NCI-H226 (cell line): ENCODE results near the gene MYH6.
"Not testable (repeated sequence)": the region's sequence is repeated elsewhere in the genome, so short reads cannot be mapped to it uniquely, and the experiment has no call there.

Experiments used
- DNase-seq: peaks from one replicate; pipeline ENCODE4 v3.0.0-alpha.2; 2015

Gene MYH6

GRCh38 chr14:23407516-23408306, at the start of gene MYH6:
Gene MYH6, minus strand, starts transcription at chr14:23408273. Its CDS starts 1,050 bp downstream, at chr14:23407223.
- no peak for DNase-seq

- not testable (repeated sequence) for DNase-seq
These were observed 49.0 kb upstream of the MYH6 start for GRCh38 chr14:23456883-23457586.

GRCh38 chr14:23454445-23454856, 46.4 kb upstream of the MYH6 start:
- DNase-seq: no peak

- DNase-seq: no peak
These were observed 44.2 kb upstream of the MYH6 start for GRCh38 chr14:23452237-23452636.

- no peak for DNase-seq
These were observed 42.3 kb upstream of the MYH6 start for GRCh38 chr14:23450379-23450778.

GRCh38 chr14:23449314-23449713, 41.2 kb upstream of the MYH6 start:
- no peak for DNase-seq

- no peak for DNase-seq
These were observed 39.6 kb upstream of the MYH6 start for GRCh38 chr14:23447361-23448350.

- no peak for DNase-seq
These were observed 38.3 kb upstream of the MYH6 start for GRCh38 chr14:23446291-23446851.

- DNase-seq: no peak
These were observed 37.7 kb upstream of the MYH6 start for GRCh38 chr14:23445773-23446172.

- no peak for DNase-seq
These were observed 36.2 kb upstream of the MYH6 start for GRCh38 chr14:23444314-23444713.

- DNase-seq: no peak
These were observed 35.8 kb upstream of the MYH6 start for GRCh38 chr14:23443881-23444280.

- no peak for DNase-seq
These were observed 35.3 kb upstream of the MYH6 start for GRCh38 chr14:23443411-23443812.

GRCh38 chr14:23442721-23443356, 34.8 kb upstream of the MYH6 start:
- no peak for DNase-seq

GRCh38 chr14:23441076-23441475, 33.0 kb upstream of the MYH6 start:
- no peak for DNase-seq

- no peak for DNase-seq
These were observed 31.2 kb upstream of the MYH6 start for GRCh38 chr14:23439107-23439835.

GRCh38 chr14:23438101-23438971, 30.3 kb upstream of the MYH6 start:
- no peak for DNase-seq

GRCh38 chr14:23437133-23438100, 29.3 kb upstream of the MYH6 start:
- no peak for DNase-seq

GRCh38 chr14:23436327-23437132, 28.5 kb upstream of the MYH6 start:
- no peak for DNase-seq
